ENCODE data around the gene FIP1L1.

The FIP1L1 gene

GRCh38 chr4:53501561-53501960 is 124.1 kb downstream of the FIP1L1 start:
- no peak for DNase-seq (ENCODE audit: low spot score)

GRCh38 chr4:53502094-53502493 is 124.7 kb downstream of the FIP1L1 start:
- DNase-seq (ENCODE audit: low spot score), result no peak

GRCh38 chr4:53505947-53506346 is 128.5 kb downstream of the FIP1L1 start:
- no peak for DNase-seq (ENCODE audit: low spot score)

GRCh38 chr4:53507058-53507457 is 129.6 kb downstream of the FIP1L1 start:
- DNase-seq (ENCODE audit: low spot score), result no peak

GRCh38 chr4:53507671-53508286 is 130.3 kb downstream of the FIP1L1 start:
- no peak for DNase-seq (ENCODE audit: low spot score)

GRCh38 chr4:53508446-53508845 is 131.0 kb downstream of the FIP1L1 start:
- no peak for DNase-seq (ENCODE audit: low spot score)

- DNase-seq (ENCODE audit: low spot score), result no peak
These were observed 132.9 kb downstream of the FIP1L1 start for GRCh38 chr4:53510321-53510720.

Measured in kidney capillary endothelial cell (primary cell).